Measurements from ENCODE around the gene PRX. TPM values are rescaled to one million over a fixed set of nuclear protein-coding genes. Genes with fewer than 3 reads are reported as not detected.

The PRX gene
- total RNA-seq, 1 donor from 2014 or later: 11.7 TPM

DNA sequence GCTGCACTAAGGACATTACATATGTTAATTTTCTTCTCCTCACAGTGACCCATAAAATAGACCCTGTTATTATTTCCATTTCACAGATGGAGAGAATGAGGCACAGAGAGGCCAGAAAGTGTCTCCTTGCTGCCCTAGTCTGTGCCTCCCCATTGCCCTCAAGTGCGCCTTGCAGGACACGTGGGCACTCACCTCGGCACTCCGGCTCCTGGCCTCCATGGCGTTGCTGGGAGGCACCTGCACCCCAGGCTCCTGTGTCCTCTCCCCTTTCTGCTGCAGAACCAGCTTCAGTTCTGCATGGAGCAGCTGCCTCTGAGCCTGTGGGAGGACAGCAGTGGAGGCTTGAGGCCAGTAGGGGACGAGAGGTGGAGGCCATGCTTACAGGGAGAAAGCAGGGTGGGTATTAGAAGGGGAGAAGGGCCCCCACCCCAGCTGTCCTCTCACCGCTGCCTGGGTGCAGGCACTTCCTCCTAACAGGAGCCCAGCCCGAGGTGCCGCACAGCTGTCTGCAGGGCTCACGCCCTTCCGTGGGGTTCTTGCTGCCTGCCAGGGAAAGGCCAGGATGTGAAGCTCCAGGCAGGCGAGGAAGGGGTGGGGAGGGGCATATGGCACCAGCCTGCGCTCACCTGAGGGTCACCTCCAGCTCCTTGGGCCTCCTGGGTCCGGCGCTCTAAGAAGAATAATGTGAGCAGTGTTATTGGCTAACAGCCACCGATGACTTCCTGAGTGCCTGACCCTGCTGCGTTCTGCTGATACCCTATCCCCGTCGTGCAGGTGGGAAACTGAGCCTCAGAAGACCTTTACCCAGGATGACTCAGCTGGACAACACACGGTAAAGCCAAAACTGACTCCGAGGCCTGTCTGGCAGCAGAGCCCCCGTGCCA, 5.2 kb downstream of the PRX start:
- DNase-seq (ENCODE audit: extremely low spot score, unreplicated experiment): no peak
- TF ChIP-seq, protein P1, sequence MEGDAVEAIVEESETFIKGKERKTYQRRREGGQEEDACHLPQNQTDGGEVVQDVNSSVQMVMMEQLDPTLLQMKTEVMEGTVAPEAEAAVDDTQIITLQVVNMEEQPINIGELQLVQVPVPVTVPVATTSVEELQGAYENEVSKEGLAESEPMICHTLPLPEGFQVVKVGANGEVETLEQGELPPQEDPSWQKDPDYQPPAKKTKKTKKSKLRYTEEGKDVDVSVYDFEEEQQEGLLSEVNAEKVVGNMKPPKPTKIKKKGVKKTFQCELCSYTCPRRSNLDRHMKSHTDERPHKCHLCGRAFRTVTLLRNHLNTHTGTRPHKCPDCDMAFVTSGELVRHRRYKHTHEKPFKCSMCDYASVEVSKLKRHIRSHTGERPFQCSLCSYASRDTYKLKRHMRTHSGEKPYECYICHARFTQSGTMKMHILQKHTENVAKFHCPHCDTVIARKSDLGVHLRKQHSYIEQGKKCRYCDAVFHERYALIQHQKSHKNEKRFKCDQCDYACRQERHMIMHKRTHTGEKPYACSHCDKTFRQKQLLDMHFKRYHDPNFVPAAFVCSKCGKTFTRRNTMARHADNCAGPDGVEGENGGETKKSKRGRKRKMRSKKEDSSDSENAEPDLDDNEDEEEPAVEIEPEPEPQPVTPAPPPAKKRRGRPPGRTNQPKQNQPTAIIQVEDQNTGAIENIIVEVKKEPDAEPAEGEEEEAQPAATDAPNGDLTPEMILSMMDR (conservative IDR thresholded peaks at IDR 0.05): no peak
- no peak overlapping the region for H3K27ac Mint-ChIP-seq
- no peak overlapping the region for H3K4me3 Mint-ChIP-seq
- H3K36me3 Mint-ChIP-seq: no peaks in the 10 kb centered on the region
- H3K27me3 Mint-ChIP-seq: no peaks in the 10 kb centered on the region
- H3K9me3 Mint-ChIP-seq: no peaks in the 10 kb centered on the region
- H3K4me1 Mint-ChIP-seq (ENCODE audit: unreplicated experiment): peaks cover 4% of the 10 kb centered on the region

- H3K9me3 Mint-ChIP-seq: no peaks in the 10 kb centered on the region
- H3K4me1 Mint-ChIP-seq (ENCODE audit: unreplicated experiment): peaks cover 22% of the 10 kb centered on the region
- peak overlapping the region; percentile 66 for H3K27ac Mint-ChIP-seq
- H3K36me3 Mint-ChIP-seq: peaks cover 5% of the 10 kb centered on the region
- TF ChIP-seq, protein P1 (conservative IDR thresholded peaks at IDR 0.05): peak; percentile 36
- peak overlapping the region; percentile 92 for H3K4me3 Mint-ChIP-seq
- DNase-seq (ENCODE audit: extremely low spot score, unreplicated experiment): peak; percentile 93
- peaks cover 3% of the 10 kb centered on the region for H3K27me3 Mint-ChIP-seq
These were observed 9.8 kb downstream of the PRX start for GRCh38 chr19:40403262-40403984.

DNA sequence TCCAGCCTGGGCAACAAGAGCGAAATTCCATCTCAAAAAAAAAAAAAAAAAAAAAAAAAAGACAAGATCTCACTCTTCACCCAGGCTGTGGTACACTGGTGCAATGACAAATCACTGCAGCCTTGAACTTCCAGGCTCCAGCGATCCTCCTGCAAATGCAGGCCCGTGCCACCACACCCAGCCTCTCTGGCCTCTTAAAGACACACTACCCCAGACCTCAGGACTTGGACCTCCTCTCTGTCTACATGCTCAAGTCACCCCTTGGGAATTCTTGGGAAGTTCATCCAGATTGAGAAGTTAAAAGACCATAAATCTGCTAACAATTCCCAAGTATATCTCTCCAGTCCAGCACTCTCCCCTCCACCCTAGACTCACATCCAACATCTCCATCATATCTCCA, 12.6 kb downstream of the PRX start:
- DNase-seq (ENCODE audit: extremely low spot score, unreplicated experiment): no peak
- peak overlapping the region; percentile 10 for H3K4me3 Mint-ChIP-seq
- H3K4me1 Mint-ChIP-seq (ENCODE audit: unreplicated experiment): peaks cover 22% of the 10 kb centered on the region
- H3K36me3 Mint-ChIP-seq: peaks cover 5% of the 10 kb centered on the region
- TF ChIP-seq, protein P1 (conservative IDR thresholded peaks at IDR 0.05): no peak
- no peaks in the 10 kb centered on the region for H3K9me3 Mint-ChIP-seq
- peaks cover 3% of the 10 kb centered on the region for H3K27me3 Mint-ChIP-seq
- no peak overlapping the region for H3K27ac Mint-ChIP-seq

DNA sequence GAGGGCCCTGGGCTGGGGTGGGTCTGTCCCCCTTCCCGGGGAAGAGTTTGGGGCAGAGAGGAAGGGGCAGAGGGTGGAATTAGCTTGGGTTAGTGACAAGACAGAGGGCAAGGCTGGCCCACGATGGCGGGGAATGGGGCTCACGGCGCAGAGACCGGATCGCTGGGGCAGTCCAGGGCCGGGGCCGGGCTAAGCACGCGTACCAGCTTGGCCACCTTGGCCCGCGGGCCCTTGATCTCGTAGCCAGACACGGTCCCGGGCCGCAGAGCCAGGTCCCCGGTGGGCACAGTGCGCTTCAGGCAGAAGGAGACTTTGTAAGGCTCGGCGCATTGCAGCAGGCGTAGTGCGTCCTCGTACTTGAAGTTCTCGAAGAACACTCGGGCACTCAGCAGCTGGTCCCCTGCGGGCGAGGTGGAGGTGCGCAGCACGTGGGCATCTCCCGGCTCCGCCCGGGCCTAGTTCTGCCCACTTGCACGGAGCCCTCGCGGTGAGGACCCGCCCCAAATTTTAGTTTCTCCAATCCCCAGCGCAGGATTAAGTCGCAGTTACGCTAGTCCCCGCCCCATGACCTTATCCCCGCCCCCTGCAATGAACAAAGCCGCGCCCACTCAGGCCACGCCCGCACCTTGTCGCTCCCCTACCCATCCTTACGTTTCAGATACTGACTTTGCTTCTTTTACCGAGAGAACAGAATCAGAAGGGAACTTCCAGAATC, 14.6 kb downstream of the PRX start:
- H3K27ac Mint-ChIP-seq: no peak overlapping the region
- no peaks in the 10 kb centered on the region for H3K9me3 Mint-ChIP-seq
- H3K36me3 Mint-ChIP-seq: peaks cover 5% of the 10 kb centered on the region
- peaks cover 3% of the 10 kb centered on the region for H3K27me3 Mint-ChIP-seq
- TF ChIP-seq, protein P1 (conservative IDR thresholded peaks at IDR 0.05): no peak
- no peak for DNase-seq (ENCODE audit: extremely low spot score, unreplicated experiment)
- peaks cover 22% of the 10 kb centered on the region for H3K4me1 Mint-ChIP-seq (ENCODE audit: unreplicated experiment)
- no peak overlapping the region for H3K4me3 Mint-ChIP-seq

GRCh38 chr19:40397568-40397906, 15.6 kb downstream of the PRX start:
- TF ChIP-seq, protein P1 (conservative IDR thresholded peaks at IDR 0.05): no peak
- Mint-ChIP-seq H3K4me3 (no peak overlapping the region), H3K4me1 (ENCODE audit: unreplicated experiment) (peaks cover 18% of the 10 kb centered on the region), H3K27ac (no peak overlapping the region), H3K9me3 (no peaks in the 10 kb centered on the region), H3K36me3 (peaks cover 5% of the 10 kb centered on the region), H3K27me3 (peaks cover 3% of the 10 kb centered on the region)
- DNase-seq (ENCODE audit: extremely low spot score, unreplicated experiment): no peak

Data from type B pancreatic cell (in vitro differentiated cells).